ELF-1 (cell line): Measurements from ENCODE around the gene RNU7-1.

ENCODE experiments used
- DNase-seq: peaks from one replicate; pipeline ENCODE4 v3.0.0-alpha.2; 2016; ENCODE audit warnings: low read depth, low spot score

Gene RNU7-1

DNA sequence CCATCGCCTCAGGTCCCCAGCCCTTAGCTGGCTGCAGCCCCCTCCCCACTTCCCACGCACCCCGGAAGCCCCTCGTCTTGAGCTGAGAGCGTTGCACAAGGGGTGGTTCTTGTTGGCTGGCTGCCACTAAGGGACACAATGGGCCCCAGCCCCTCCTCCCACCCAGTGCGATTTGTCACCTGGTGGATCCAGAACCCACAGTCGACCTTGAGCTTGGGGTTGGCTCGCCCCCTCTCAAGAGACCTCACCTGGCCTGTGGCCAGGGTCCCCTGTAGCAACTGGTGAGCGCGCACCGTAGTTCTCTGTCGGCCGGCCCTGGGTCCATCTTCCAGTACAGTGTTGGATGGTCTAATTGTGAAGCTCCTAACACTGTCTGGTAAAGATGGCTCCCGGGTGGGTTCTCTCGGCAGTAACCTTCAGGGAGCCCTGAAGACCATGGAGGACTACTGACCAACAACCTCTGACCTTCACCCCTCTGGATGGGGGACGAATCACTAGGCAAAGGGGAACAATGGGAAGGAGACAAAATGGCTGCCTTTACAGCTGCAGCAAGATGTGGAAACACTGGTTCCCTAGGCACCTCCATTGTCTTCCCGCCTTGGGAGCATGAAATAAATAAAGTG, 20.3 kb downstream of the RNU7-1 start:
- no peak for DNase-seq

DNA sequence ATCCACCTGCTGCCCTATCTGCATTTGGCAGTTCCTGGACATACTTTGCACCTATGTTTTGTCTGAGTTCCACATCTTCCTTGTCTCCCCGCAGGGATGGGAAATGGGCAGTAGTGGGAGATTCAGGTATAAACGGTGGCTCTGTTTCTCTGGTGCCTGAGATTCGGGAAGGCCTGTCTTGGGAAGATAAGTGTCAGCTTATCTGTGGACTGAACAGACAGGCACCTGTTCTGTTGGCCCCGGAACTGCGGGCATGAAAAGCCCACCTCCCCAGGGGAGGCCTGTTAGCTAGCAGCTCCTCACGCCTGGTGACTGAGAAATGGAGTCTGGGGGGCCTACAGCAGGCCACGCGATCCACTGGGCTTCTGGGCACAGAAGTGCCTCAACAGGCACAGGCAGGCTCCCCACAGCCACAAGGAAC, 21.0 kb downstream of the RNU7-1 start:
- no peak for DNase-seq

- DNase-seq: peak; percentile 91
These were observed 21.5 kb downstream of the RNU7-1 start for GRCh38 chr12:6965026-6965661.

- no peak for DNase-seq
These were observed 22.1 kb downstream of the RNU7-1 start for GRCh38 chr12:6965714-6966113.

GRCh38 chr12:6966351-6966750, 22.7 kb downstream of the RNU7-1 start:
- no peak for DNase-seq

- no peak for DNase-seq
These were observed 24.1 kb downstream of the RNU7-1 start for GRCh38 chr12:6967651-6968100.

GRCh38 chr12:6968426-6968825, 24.8 kb downstream of the RNU7-1 start:
- no peak for DNase-seq

GRCh38 chr12:6970096-6970527, 26.5 kb downstream of the RNU7-1 start:
- DNase-seq: no peak

GRCh38 chr12:6974180-6974579, 30.6 kb downstream of the RNU7-1 start:
- DNase-seq: no peak

- DNase-seq: no peak
These were observed 31.8 kb downstream of the RNU7-1 start for GRCh38 chr12:6975297-6976032.

DNA sequence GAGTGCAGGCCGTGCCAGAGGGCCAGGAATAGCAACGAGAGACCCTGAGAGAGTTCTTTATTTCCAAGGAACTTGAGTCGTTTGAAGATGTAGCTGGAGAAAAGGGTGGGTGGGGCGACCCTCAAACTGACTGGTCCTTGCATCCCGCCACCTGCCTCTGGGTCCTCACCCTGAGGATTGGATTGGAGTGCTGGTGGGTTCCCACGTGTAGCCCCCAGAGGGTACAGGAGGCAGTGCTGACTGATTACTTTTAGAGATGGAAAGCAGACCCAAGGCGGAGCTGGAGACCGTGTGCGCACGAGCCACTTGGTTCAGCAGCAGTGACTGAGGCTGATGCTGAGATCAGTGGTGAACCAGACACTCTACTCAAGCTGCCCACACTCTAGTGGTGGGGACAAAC, 34.0 kb downstream of the RNU7-1 start:
- no peak for DNase-seq

GRCh38 chr12:6978188-6978587, 34.6 kb downstream of the RNU7-1 start:
- no peak for DNase-seq

GRCh38 chr12:6978611-6979011, 35.0 kb downstream of the RNU7-1 start:
- DNase-seq: no peak

GRCh38 chr12:6979021-6979420, 35.4 kb downstream of the RNU7-1 start:
- DNase-seq: no peak

- no peak for DNase-seq
These were observed 35.8 kb downstream of the RNU7-1 start for GRCh38 chr12:6979453-6979852.

DNA sequence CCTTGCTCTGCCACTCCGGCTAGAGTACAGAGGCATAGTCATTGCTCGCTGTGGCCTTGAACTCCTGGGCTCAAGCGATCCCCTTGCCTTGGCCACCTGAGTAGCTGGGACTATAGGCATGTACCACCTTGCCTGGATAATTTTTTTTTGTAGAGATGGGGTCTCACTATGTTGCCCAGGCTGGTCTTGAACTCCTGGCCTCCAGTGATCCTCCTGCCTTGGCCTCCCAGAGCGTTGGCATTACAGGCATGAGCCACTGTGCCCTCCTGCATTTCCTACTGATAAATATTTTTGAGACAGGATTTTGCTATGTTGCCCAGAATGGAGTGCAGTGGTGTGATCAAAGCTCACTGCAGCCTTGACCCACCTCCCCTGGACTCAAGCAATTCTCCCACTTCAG, 36.5 kb downstream of the RNU7-1 start:
- no peak for DNase-seq

GRCh38 chr12:6980740-6981139, 37.1 kb downstream of the RNU7-1 start:
- DNase-seq: no peak

GRCh38 chr12:6981152-6982052, 37.8 kb downstream of the RNU7-1 start:
- DNase-seq: no peak

GRCh38 chr12:6982532-6982931, 38.9 kb downstream of the RNU7-1 start:
- DNase-seq: no peak

- DNase-seq: no peak
These were observed 44.4 kb downstream of the RNU7-1 start for GRCh38 chr12:6987956-6988553.
